AG04450 (cell line): ENCODE data around the gene RNU11. TPM values are rescaled to one million over a fixed set of nuclear protein-coding genes. Genes with fewer than 3 reads are reported as not detected.
"Not testable (repeated sequence)": the region's sequence is repeated elsewhere in the genome, so short reads cannot be mapped to it uniquely, and the experiment has no call there.

ENCODE experiments used
- CTCF ChIA-PET: fragments of 300-600, 350-600 bp; formaldehyde crosslinking; extraction: SDS; loops from one replicate; lab custom pipeline; 2022; ENCODE audit warnings: antibody characterized with exemption, inconsistent platforms; lab: Charles Lee
- POLR2A ChIA-PET: fragments of 350-600 bp; formaldehyde crosslinking; extraction: SDS; loops from one replicate; lab custom pipeline; 2021; ENCODE audit warnings: antibody characterized with exemption, inconsistent platforms; lab: Yijun Ruan, JAX
- DNase-seq: peaks from one replicate; pipeline ENCODE4 v3.0.0-alpha.2; 2011; ENCODE audit warnings: low read depth, low spot score
- H3K27ac ChIP-seq: one replicate; pipeline ENCODE4 v1.5.1; 2012; ENCODE audit warnings: low read depth, low read length, control low read depth
- H3K27me3 ChIP-seq: one replicate; pipeline ENCODE4 v1.6.0; 2012; ENCODE audit warnings: low read length; ENCODE audit not compliant: control insufficient read depth, insufficient read depth
- H3K4me3 ChIP-seq: 2 replicates; pipeline ENCODE4 v1.5.1; 2011; ENCODE audit warnings: mild to moderate bottlenecking, low read depth, low read length, control low read depth
- H3K9me3 ChIP-seq: 2 replicates; pipeline ENCODE4 v1.5.1; 2012; ENCODE audit warnings: low read length; ENCODE audit not compliant: control insufficient read depth, insufficient read depth
- CTCF ChIP-seq: IDR thresholded peaks from 2 replicates; pipeline ENCODE4 v1.5.1; 2011; ENCODE audit warnings: low read depth, low read length, control low read depth, inconsistent platforms
- polyA plus RNA-seq: library from polyadenylated mRNA; depleted of rRNA; stranded (reverse); fragments of >200 nt; gene quantifications from 2 replicates; pipeline ENCODE4 v1.2.3, GENCODE V29; 2011

The RNU11 gene
- polyA plus RNA-seq, 1 experiment: not detected

- POLR2A ChIA-PET: interaction anchor here (1.3 to 4.4 kb wide), 4 partner anchors 21 to 67 kb away, joined by 3 to 40 read pairs (median 13); partner anchors contain the start of genes RNU11, TAF12 and YTHDF2
- DNase-seq: no peak
- no peaks in the 10 kb centered on the region for H3K27me3 ChIP-seq
- peak overlapping the region; percentile 75 for H3K4me3 ChIP-seq
- H3K27ac ChIP-seq: peak overlapping the region; percentile 93
- no peak for TF ChIP-seq CTCF
- no peaks in the 10 kb centered on the region; the same call in 1 of the 2 replicates for H3K9me3 ChIP-seq
- CTCF ChIA-PET: interaction anchor here (2.6 kb wide), 1 partner anchor 67 kb away, joined by 20 read pairs; the partner anchor contains the start of gene YTHDF2
Observed at GRCh38 chr1:28668956-28669723, 20.7 kb downstream of the RNU11 start.

- POLR2A ChIA-PET: interaction anchor here (0.6 kb wide), 1 partner anchor 28 kb away, joined by 3 read pairs; the partner anchor contains the start of gene TAF12
Observed at GRCh38 chr1:28671254-28671780, 22.9 kb downstream of the RNU11 start.

GRCh38 chr1:28672971-28673370 lies 24.6 kb downstream of the RNU11 start:
- H3K9me3 ChIP-seq, H3K27me3 ChIP-seq, H3K27ac ChIP-seq, H3K4me3 ChIP-seq, CTCF ChIA-PET, DNase-seq: not testable (repeated sequence)
- POLR2A ChIA-PET: interaction anchor here (0.7 kb wide), 1 partner anchor 358 kb away, joined by 3 read pairs; no protein-coding TSS in a partner anchor

More at GRCh38 chr1:28671254-28671780, 22.9 kb downstream of the RNU11 start:
- no peak for DNase-seq
- Histone ChIP-seq H3K4me3 (no peak overlapping the region), H3K27me3 (no peaks in the 10 kb centered on the region), H3K9me3 (no peaks in the 10 kb centered on the region; the same call in 1 of the 2 replicates), H3K27ac (no peak overlapping the region)
- CTCF ChIA-PET: interaction anchor here (1.0 kb wide), 1 partner anchor 65 kb away, joined by 7 read pairs; the partner anchor contains the start of gene YTHDF2
- no peak for TF ChIP-seq CTCF

- H3K4me3 ChIP-seq: no peak overlapping the region
- ChIA-PET POLR2A (interaction anchor here (0.7 to 1.3 kb wide), 4 partner anchors 14 to 61 kb away, joined by 3 to 6 read pairs (median 4); partner anchors contain the start of genes RNU11 and YTHDF2), CTCF (no interaction called here)
- H3K27me3 ChIP-seq: no peaks in the 10 kb centered on the region
- no peaks in the 10 kb centered on the region; the same call in 1 of the 2 replicates for H3K9me3 ChIP-seq
- DNase-seq: no peak
- no peak for TF ChIP-seq CTCF
- no peak overlapping the region for H3K27ac ChIP-seq
Observed at GRCh38 chr1:28675924-28676257, 27.5 kb downstream of the RNU11 start.

- Histone ChIP-seq H3K27ac (no peak overlapping the region), H3K4me3 (no peak overlapping the region), H3K9me3 (no peaks in the 10 kb centered on the region), H3K27me3 (no peaks in the 10 kb centered on the region)
- ChIA-PET POLR2A (no interaction called here), CTCF (no interaction called here)
- no peak for TF ChIP-seq CTCF
- no peak for DNase-seq
Observed at GRCh38 chr1:28680151-28680550, 31.8 kb downstream of the RNU11 start.
